Activated CD4-positive, alpha-beta T cell treated with anti-CD3 and anti-CD28 coated beads for 4 hours (primary cell): ENCODE measurements around the gene TBXAS1.

ENCODE experiments used
- DNase-seq, 2 donors: peaks; one replicate each; pipeline ENCODE4 v3.0.0-alpha.2; 2020

The TBXAS1 gene

DNA sequence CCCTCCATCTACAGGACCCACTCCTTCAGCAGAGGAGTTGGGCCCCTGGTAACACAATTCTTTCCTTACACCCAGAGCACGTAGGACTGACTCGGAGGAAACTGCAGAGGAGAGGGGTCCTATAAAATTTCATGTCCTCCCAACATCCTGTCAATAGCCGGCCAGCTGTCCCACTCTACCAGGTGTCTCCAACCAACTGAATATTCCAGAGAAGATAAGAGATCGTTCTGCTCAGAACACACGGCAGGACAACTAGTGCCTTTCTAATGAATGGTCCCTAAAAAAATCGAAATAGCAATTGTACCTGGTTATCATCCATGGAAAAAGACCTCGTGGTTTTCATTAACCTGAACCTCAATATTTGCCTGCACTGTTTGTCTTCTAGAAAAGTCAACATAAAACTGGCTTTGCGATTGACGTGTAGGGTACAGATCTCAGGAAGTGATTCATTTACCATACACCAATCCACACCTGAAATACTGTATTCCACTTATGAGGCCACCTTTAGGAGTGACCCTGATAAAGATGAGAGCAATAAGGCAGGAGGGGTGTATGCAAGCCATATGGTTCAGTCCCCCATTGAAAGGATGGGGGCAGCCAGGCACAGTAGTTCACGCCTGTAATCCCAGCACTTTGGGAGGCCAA is 121.9 kb downstream of the TBXAS1 start:
- no peak for DNase-seq

DNA sequence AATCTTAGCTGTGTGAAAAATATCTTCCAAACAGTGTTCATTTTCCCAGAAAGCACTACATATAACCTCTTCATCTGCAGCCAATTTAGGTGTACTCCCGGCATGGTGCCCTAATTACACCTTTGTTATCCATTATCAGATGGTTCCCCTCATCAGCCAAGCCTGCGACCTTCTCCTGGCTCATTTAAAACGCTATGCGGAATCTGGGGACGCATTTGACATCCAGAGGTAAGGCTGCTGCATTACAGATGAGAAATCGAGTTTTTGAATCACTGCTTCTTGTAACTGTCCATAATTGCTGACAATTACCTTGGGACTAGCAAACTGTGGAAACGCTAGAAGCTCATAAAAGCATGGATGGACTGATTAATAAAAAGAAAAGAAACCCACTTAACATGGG is 124.2 kb downstream of the TBXAS1 start:
- no peak for DNase-seq

DNA sequence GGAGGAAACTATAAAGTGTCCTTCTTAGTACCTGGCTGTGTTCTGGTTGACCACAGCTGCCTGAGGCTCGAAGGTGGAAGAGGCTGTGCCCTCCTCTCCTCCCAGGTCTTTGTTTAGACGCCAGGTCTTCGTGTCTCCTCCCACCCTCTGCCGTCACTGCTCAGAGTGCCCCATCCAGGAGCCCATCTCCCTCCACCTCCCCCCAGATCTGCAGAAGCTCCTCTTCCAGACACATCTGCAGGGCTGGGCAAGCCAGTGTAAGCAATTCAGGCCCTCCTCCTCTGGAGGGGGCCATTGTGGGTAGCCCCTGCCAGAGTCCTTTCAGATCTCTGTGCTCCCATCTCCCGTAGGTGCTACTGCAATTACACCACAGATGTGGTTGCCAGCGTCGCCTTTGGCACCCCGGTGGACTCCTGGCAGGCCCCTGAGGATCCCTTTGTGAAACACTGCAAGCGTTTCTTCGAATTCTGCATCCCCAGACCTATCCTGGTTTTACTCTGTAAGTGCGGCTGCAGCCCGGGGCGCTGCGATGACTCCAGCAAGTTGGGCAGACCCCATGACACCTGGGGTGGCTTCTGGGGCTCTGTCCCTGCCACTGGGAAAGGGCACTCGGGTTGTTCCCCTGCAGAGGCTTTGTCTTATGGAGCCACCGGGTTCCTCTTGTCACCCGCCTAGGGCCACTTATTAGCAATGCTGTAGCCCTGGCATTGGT is 126.2 kb downstream of the TBXAS1 start:
- no peak for DNase-seq

DNA sequence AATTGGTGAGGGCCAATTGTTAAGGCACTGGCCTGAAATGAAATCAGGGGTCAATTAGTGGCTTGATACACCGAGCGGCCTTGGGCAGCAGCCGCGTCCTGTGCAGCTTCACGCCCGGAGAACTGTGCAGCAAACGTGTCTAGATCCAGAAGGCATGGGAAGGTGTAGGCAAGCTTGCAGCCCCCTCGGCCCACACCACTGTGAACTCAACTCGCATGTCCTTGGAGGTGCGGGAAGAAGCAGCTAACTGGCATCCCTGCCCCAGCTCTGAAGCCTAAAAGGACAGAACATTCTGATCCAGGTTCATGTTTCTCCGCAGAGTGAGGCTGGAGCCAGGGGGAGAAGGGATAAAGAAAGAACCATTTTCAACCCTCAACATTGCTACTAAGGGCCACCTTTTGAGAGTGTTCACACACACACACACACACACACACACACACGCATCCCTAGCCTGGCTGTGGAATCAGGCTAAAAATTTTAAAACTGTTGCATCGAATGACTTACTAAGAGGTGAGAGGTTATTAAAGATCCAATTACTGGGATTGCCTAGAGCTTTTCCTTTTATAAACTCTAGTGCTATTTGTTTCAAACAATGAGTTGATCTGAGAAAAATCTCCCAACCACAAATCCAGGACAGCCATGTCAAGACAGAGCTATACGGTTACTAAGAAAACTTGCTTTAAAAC is 129.7 kb downstream of the TBXAS1 start:
- DNase-seq, result no peak

DNA sequence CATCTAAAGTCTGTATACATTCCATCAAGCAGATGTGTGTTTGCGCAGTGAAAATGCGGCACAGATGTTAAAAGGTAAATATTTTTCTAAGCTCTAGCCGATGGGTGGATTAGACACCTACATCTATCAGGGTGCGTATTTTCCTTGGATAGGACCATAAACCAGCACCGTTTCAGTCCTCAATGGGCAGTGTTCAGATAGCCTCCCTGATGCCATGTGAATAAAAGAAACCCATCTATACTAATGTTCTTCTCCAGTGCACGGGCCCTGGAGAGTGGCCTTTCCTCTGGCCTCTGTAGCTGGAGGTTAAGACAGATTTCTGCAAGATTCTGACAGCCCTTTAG is 130.2 kb downstream of the TBXAS1 start:
- no peak for DNase-seq

DNA sequence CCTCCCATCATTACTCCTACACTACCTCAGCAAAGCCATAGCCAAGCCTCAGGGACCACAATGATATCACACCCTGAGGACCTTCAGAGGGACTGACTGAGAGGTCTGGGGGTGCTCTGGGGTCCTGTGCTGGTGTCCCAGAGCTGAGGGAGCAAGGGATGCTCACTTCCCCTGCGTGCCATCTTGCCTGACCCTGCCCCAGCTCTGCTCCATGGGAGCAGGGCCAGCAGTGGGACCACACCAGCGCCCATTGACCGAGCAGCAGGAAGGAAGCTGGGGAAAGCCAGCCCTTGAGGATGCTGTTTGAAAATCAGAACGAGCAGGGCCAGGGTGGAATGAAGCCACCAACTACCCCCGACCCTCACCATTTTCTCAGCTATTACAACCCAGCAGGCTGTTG is 130.7 kb downstream of the TBXAS1 start:
- DNase-seq, result no peak

DNA sequence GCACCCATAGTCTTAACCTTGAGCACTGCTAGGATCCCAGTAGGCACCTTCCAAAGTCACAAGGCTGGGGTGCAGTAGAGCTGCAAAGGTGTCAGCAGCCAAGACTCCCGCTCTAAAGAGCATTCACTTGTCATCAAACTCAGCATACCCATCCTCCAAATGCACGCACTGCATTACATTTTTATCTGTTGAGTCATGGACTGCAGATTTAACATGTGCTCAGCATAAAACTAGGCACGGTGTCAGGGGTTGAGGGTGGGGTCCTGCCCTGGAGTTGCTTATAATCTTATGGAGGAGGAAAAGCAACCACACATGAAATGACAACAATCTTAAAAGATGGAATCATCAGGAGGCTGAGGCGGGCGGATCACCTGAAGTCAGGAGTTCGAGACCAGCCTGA is 131.1 kb downstream of the TBXAS1 start:
- no peak for DNase-seq

DNA sequence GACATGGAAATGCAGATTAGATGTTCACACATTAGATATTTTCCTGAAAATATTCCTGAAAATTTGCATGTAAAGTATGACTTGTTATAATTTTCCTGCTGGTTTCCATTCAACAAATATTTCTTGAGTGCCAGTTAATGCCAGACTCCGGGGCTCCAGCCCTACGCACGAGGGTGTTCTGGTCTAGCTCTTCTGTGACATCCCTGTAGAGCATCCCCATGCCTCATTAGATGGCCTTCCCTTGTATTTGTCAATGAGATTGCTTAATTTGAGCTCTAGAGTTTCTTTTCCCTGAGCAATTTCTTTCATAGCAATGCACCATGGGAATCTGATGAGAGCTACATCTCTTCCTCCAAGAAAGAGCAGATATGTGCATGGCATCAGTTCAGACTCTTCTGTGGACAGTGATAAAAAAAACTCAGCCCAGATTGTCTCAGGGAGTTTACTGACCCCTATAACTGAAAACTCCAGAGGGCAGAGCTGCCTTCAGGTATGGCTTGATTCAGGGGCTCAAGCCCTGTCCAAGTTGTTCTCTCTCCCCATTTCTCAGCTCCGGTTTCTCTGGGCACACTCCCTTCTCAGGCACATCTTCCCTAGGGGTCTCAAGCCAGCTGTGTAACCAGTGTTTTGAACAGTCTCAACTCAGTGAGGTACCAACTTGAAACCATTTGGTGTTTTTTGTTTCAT is 137.0 kb downstream of the TBXAS1 start:
- no peak for DNase-seq

DNA sequence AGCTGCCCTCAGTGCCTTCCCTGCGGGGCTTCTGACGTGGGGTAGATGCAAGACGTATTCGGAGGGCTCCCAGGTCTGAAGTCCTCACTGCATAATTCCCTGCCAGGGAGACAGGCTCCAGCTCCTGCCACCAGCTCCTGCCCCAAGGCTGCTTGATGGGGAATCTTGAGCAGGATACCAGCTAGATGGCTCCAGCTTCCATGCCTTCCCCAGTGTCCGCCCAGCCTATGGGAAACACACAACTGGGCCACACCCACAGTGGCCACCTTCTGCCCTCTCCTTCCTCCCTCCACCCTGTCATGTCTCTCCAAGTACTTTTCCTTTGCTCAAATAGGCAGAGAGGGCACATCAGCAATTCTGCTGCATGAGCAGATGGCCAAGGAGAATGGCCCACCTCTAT is 137.9 kb downstream of the TBXAS1 start:
- no peak for DNase-seq

DNA sequence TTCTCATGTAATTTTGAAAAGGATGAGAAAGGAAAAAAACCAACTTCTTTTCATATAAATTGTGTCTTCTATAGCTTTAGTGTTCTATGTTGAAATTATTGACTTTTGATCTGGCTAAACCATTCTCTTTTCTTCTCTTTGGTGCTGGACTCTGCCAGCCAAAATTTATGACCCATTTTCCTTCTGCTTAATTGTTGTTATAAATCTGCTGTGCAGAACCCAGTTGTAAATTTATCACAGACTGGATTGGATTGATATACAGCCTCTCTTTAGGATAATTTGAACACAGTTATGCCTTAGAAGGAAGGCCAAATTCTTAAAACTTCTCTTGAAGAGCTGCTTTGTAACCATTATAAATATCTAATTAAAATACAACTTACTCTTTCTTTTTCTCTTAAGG is 139.9 kb downstream of the TBXAS1 start:
- no peak for DNase-seq

DNA sequence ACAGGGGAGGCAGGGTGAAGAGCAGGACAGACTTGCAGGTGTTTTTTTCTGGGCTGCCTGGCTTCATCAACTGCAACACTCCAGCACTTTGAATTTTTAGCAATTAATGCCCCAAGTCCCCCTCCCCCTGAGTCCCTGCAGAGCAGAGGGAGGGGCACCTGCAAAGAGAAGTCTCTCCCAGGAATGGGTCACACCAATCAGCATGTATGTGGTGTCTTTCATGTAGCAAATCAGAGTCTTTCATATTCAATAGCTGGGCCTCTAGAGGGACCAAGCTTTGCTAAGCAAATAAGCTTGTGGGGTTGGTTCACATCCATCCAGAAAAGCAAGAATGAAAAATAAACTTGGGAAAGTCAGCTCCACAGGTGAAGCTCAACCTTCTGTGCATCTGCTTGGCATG is 143.0 kb downstream of the TBXAS1 start:
- no peak for DNase-seq

DNA sequence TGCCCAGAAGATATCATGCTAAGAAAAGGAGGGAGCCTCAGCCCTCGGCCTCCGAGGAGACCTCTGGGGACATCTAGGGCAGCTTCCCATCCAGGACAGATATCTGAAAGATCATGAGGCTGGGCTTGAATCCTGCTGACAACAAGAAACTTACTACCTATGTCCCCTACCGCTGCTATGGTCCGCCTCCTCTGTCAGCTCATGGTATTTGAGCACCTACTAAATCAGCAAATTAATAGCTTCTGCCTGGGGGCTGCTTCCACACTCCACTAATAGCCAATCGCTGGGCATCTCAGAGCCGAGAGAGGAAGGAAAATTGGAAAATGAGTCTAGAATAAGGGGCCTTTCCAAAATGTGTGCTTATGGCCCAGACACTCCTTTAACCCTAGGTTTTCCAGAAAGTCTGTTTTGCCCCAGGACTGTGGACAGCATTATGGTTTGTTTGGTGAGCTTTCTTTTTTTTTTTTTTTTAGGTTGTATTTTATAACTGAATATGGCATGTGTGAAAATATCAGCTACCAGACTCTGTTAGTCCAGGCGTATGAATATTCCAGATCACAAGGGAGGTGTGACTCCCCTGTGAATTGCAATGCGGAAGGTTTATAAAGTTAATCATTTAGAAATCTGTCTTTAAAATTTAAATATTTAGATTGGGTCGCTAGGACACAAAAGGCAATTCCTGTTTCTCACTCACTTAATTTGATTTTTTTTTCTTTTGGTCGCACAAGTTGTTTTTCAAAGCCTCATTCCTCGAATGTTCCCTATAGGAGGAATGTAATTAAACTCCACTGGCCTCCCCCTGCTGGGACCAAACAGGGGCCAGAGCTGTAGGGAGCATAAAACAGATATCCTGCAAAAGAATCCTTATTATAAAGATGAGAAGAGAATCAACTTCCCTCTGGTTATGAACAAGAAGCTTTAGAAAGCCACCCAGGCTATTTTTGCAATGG is 144.3 kb downstream of the TBXAS1 start:
- DNase-seq, result no peak

DNA sequence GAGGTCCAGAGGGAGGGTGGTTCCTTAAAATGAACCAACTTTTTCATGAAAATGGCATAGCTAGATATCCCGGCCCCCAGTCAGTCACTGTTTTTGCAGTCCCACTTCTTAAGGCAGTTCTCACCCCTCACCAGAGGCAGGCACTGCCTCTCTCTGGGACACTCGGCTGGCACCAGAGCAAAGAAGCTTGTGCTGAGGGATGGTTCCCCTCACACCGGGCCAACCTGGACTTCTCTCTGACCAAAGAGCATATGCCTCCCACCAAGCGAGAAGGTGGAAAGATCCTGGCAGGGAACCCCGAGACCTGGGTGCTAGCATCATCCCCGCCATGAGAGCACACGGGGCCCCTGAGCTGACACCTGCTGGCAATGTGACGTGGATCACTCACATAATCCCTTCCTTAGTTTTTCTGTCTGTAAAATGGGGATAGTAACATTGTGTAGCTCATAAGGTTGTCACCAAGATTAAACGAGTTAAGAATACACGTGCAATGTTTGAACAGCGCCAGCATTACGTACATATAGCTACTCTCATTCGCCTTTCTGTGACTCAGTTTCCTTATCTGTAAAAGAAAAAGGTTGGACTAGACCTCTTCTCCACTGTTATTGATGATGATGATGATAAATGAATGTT is 145.2 kb downstream of the TBXAS1 start:
- DNase-seq, result no peak

DNA sequence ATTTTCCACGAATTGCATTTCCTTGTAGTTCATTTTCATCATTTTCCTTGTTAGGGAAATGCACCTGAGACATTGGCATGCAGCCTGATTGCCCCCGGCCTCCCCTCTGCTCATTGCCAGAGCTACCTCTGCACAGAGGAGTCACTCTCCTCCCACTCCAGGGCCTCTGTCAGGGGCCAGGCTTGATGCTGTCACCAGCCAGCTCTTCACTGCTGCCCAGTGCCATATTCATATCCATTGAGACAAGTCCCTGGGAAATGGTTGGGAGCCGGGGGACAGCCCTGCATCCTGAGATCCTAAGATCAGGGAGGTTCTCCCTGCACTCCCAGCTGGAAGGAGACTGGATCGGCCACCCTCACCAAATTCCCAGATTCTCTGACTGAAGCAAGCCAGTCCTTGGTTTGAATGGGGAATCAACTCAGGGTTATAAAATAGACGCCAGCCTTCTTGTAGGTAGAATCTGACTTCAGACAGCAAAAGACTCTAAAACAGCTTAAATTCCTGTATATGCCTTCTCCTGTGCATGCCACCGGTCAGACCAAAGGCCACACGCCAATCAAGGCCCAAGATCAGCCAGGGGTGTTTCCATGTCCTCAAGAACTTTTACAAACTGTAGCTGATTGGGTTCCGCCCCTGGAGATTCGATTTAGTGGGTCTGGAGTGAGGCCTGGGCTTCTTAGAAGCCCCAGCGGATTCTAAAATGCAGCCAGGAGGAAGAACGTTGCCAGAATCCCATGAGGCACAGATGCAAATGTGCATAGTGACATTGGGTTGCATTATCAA is 147.2 kb downstream of the TBXAS1 start:
- no peak for DNase-seq

DNA sequence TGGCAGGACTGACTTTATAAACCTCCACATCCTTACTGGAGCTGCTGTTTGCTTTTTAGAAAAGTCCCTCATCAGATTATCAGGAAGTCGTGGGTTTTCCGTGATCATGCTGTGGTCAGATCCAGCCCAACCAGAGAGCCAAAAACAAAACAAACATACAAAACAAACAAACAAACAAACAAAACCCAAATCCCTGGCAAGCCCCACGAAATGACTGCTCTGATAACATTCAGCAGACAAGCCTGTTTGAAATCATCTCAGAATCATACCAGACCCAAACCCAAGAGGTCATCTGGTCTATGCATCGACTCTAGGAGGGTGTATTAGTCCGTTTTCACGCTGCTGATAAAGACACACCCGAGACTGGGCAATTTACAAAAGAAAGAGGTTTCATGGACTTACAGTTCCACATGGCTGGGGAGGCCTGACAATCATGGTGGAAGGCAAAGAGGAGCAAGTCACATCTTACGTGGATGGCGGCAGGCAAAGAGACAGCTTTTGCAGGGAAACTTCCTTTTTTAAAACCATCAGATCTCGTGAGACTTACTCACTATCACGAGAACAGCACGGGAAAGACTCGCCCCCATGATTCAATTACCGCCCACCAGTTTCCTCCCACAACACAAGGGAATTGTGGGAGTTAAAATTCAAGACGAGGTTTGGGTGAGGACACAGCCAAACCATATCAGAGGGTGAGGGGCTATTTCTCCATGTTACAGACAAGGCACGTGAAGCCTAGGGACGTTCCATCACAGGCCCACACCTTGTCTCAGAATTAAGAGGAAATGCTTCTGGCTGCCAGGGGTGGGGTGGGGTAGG is 148.0 kb downstream of the TBXAS1 start:
- peak in 1 of 2 donors; percentile 6 for DNase-seq

DNA sequence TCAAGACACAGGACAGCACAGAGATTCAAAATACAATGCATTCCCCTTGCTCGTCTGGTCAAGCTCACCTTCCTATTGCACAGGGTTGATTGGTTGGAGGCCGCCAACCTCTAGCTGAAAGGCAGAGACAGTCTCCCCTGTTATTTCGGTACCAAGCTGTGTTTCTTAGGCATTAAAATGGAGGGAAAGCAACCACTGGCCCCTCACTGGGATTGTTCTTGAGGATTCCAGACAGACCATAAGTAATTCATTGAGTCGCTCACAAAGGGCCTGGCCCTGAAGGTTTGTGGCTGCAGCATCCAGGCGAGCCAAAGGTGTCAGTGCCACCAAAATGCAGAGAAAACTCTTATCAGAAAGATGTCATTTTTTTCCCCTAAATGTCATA is 152.4 kb downstream of the TBXAS1 start:
- no peak for DNase-seq

DNA sequence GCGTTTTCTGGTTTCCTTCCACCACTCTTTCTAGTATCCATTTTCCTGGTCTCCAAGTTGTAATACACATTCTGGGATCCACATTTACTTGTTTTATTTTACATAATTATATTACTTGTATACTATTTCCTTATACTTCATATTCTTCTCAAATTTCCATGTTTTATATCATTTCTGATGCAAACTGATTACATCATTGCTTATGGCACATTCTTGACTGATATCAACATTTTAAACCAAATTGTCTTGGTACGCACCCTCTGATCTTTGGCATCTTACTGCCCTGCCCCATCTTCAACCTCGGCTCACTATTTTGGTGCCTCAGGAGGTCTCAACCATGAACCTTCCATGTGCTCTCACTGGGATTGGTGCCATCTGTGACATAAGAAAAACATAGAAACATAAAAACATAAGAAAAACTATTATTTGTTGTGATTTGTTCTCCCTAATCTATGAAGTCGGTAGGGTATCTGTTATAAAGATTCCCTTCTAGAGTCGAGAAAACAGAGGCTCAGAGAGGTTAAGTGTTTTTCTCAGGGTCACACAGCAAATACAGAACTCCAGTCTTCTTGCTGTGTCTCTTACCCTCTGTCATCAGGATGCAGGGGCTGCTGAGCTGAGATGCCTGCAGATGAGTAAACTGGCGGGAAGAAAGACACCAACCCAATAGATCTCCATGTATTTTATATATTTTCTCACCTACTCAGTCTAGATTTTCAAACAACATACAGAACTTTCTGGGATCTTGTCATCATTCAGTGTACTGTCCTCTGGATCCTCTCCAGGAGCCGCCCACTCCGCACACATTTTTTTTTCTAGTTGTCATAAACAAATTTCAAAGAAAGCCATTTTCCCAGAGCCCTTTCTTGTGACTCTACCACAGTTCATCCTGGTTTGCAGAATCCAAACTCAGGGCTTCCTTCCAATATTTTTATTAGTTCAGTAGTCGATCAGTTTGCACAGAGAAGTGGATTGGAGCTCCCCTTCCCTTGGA is 154.2 kb downstream of the TBXAS1 start:
- no peak for DNase-seq

DNA sequence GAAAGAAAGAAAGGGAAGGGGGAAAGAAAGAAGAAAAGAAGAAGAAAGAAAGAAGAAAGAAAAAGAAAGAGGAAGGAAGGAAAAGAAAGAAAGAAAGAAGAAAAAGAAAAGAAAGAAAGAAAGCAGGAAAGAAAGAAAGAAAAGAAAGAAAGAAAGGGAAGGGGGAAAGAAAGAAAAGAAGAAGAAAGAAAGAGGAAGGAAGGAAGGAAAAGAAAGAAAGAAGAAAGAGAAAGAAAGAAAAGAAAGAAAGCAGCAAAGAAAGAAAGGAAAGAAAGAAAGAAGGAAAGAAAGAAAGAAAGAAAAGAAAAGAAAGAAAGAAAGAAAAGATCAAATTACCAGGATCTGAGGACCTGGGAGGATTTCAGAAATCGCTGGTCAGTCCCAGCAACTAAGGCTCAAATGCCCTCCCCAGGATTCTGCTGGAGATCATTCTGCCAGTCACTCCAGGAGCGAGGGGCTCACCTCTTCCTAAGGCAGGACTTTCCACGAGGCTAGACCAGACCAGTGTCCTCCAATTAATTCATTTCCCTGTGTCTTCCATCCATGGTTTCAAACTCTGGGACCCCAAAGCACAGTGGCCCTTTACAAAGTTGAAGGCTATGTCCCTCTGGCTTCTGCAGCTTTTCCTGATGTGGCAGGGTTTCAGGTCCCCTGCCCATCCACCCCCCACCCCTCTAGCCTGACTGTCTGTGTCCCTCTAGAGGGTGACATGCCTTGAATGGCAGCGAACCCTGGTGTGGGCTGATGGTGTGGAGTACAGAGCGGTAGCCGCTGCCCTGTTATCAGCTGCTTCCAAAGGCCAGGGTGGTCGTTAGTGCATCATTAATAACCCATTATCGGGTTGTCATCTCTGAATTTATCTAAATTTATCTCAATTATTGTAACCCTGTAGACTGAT is 155.8 kb downstream of the TBXAS1 start:
- DNase-seq, result no peak
